Femur (tissue), 1 donor: Measurements from ENCODE around the gene WDPCP.
A peak's percentile ranks its signal among the peaks of the same experiment; 100 is the strongest.
"Not testable (repeated sequence)": the region's sequence is repeated elsewhere in the genome, so short reads cannot be mapped to it uniquely, and the experiment has no call there.

ENCODE experiments used
- DNase-seq: peaks from one replicate; pipeline ENCODE4 v3.0.0-alpha.2; 2017

Gene WDPCP

GRCh38 chr2:63590626-63591408 lies 2.5 kb upstream of the WDPCP start:
- DNase-seq: peak; percentile 38

- DNase-seq: no peak
Observed at GRCh38 chr2:63589148-63589958, 1.1 kb upstream of the WDPCP start.

- DNase-seq: no peak
Observed at GRCh38 chr2:63587814-63588384, 378 bp downstream of the WDPCP start.

GRCh38 chr2:63582873-63583272 lies 5.4 kb downstream of the WDPCP start:
- no peak for DNase-seq

- no peak for DNase-seq
Observed at GRCh38 chr2:63581298-63581961, 6.8 kb downstream of the WDPCP start.

GRCh38 chr2:63580651-63581297 lies 7.5 kb downstream of the WDPCP start:
- DNase-seq: no peak

- no peak for DNase-seq
Observed at GRCh38 chr2:63578767-63579166, 9.5 kb downstream of the WDPCP start.

- DNase-seq: no peak
Observed at GRCh38 chr2:63576546-63576945, 11.7 kb downstream of the WDPCP start.

GRCh38 chr2:63573726-63574345 lies 14.4 kb downstream of the WDPCP start:
- DNase-seq: not testable (repeated sequence)

- not testable (repeated sequence) for DNase-seq
Observed at GRCh38 chr2:63573026-63573425, 15.3 kb downstream of the WDPCP start.

GRCh38 chr2:63572001-63572400 lies 16.3 kb downstream of the WDPCP start:
- DNase-seq: no peak

- DNase-seq: no peak
Observed at GRCh38 chr2:63571291-63571690, 17.0 kb downstream of the WDPCP start.

- DNase-seq: no peak
Observed at GRCh38 chr2:63569740-63570139, 18.5 kb downstream of the WDPCP start.

GRCh38 chr2:63562751-63563150 lies 25.5 kb downstream of the WDPCP start:
- DNase-seq: no peak

GRCh38 chr2:63558922-63559321 lies 29.4 kb downstream of the WDPCP start:
- not testable (repeated sequence) for DNase-seq

GRCh38 chr2:63557819-63558218 lies 30.5 kb downstream of the WDPCP start:
- not testable (repeated sequence) for DNase-seq

GRCh38 chr2:63555931-63556330 lies 32.3 kb downstream of the WDPCP start:
- DNase-seq: no peak

- DNase-seq: no peak
Observed at GRCh38 chr2:63555299-63555698, 33.0 kb downstream of the WDPCP start.

- no peak for DNase-seq
Observed at GRCh38 chr2:63553049-63553448, 35.2 kb downstream of the WDPCP start.

- no peak for DNase-seq
Observed at GRCh38 chr2:63545023-63545422, 43.3 kb downstream of the WDPCP start.

- no peak for DNase-seq
Observed at GRCh38 chr2:63544017-63544627, 44.2 kb downstream of the WDPCP start.
